Measurements from ENCODE around the gene IL36RN. TPM values are rescaled to one million over a fixed set of nuclear protein-coding genes. Genes with fewer than 3 reads are reported as not detected.

Gene IL36RN
- total RNA-seq, 2 experiments from 2014 or later = not detected

GRCh38 chr2:113064281-113064680, 5.3 kb downstream of the IL36RN start:
- TF ChIP-seq EZH2phosphoT487 (IDR thresholded peaks at IDR 0.05; ENCODE audit: borderline replicate concordance, low read depth, low read length) (no peak), CTCF (conservative IDR thresholded peaks at IDR 0.05; ENCODE audit: low read length) (no peak)
- Histone ChIP-seq H3K27ac (ENCODE audit: low read depth, low read length, poor library complexity, severe bottlenecking) (no peak overlapping the region), H2AFZ (ENCODE audit: low read length) (no peak overlapping the region), H3K9me3 (ENCODE audit: low read length) (no peaks in the 10 kb centered on the region), H3K36me3 (ENCODE audit: insufficient read depth, low read length) (no peaks in the 10 kb centered on the region), H3K4me1 (ENCODE audit: insufficient read depth, low read length, poor library complexity, severe bottlenecking) (no peaks in the 10 kb centered on the region), H4K20me1 (ENCODE audit: insufficient read depth, low read length) (no peaks in the 10 kb centered on the region), H3K4me2 (ENCODE audit: low read length) (no peak overlapping the region), H3K9me2 (ENCODE audit: insufficient read depth, low read length) (no peaks in the 10 kb centered on the region), H3K79me2 (ENCODE audit: insufficient read depth, low read depth, low read length) (no peaks in the 10 kb centered on the region), H3K4me3 (ENCODE audit: low read depth, low read length, poor library complexity, severe bottlenecking) (no peak overlapping the region)
- intact Hi-C loops (cut with micrococcal nuclease; ENCODE audit: unreplicated experiment) = no loop called here
- ChIA-PET CTCF (ENCODE audit: unreplicated experiment) (no interaction called here), POLR2A (no interaction called here)
- no peak for DNase-seq (ENCODE audit: low spot score)
- no TSS peak for BruUV-seq (replicated peaks)

GRCh38 chr2:113064898-113065297, 5.9 kb downstream of the IL36RN start:
- Histone ChIP-seq H3K9me2 (ENCODE audit: insufficient read depth, low read length) (no peaks in the 10 kb centered on the region), H3K4me3 (ENCODE audit: low read depth, low read length, poor library complexity, severe bottlenecking) (no peak overlapping the region), H4K20me1 (ENCODE audit: insufficient read depth, low read length) (no peaks in the 10 kb centered on the region), H3K4me1 (ENCODE audit: insufficient read depth, low read length, poor library complexity, severe bottlenecking) (no peaks in the 10 kb centered on the region), H3K36me3 (ENCODE audit: insufficient read depth, low read length) (no peaks in the 10 kb centered on the region), H3K4me2 (ENCODE audit: low read length) (no peak overlapping the region), H3K79me2 (ENCODE audit: insufficient read depth, low read depth, low read length) (no peaks in the 10 kb centered on the region), H3K9me3 (ENCODE audit: low read length) (no peaks in the 10 kb centered on the region), H3K27ac (ENCODE audit: low read depth, low read length, poor library complexity, severe bottlenecking) (no peak overlapping the region), H2AFZ (ENCODE audit: low read length) (no peak overlapping the region)
- TF ChIP-seq EZH2phosphoT487 (IDR thresholded peaks at IDR 0.05; ENCODE audit: borderline replicate concordance, low read depth, low read length) (no peak), CTCF (conservative IDR thresholded peaks at IDR 0.05; ENCODE audit: low read length) (no peak)
- BruUV-seq (replicated peaks) = no TSS peak
- intact Hi-C loops (cut with micrococcal nuclease; ENCODE audit: unreplicated experiment) = no loop called here
- ChIA-PET CTCF (ENCODE audit: unreplicated experiment) (no interaction called here), POLR2A (no interaction called here)
- no peak for DNase-seq (ENCODE audit: low spot score)

GRCh38 chr2:113067681-113068080, 8.7 kb downstream of the IL36RN start, which contains the start of gene IL1F10:
Gene IL1F10, plus strand, starts transcription at chr2:113067970. Its CDS starts 4,769 bp downstream, at chr2:113072739.
- TF ChIP-seq EZH2phosphoT487 (IDR thresholded peaks at IDR 0.05; ENCODE audit: borderline replicate concordance, low read depth, low read length) (no peak), CTCF (conservative IDR thresholded peaks at IDR 0.05; ENCODE audit: low read length) (no peak)
- no peak within 1 kb of the TSS for H3K27ac ChIP-seq (ENCODE audit: low read depth, low read length, poor library complexity, severe bottlenecking)
- H3K4me1 ChIP-seq (ENCODE audit: insufficient read depth, low read length, poor library complexity, severe bottlenecking) = no peaks in the 10 kb centered on the region
- no peak within 1 kb of the TSS for H3K4me2 ChIP-seq (ENCODE audit: low read length)
- H3K79me2 ChIP-seq (ENCODE audit: insufficient read depth, low read depth, low read length) = no peaks in the 10 kb centered on the region
- no TSS peak for BruUV-seq (replicated peaks)
- ChIA-PET CTCF (ENCODE audit: unreplicated experiment) (no interaction called here), POLR2A (no interaction called here)
- H3K9me3 ChIP-seq (ENCODE audit: low read length) = no peaks in the 10 kb centered on the region
- H3K9me2 ChIP-seq (ENCODE audit: insufficient read depth, low read length) = no peaks in the 10 kb centered on the region
- no peak for DNase-seq (ENCODE audit: low spot score)
- intact Hi-C loops (cut with micrococcal nuclease; ENCODE audit: unreplicated experiment) = no loop called here
- no peak within 1 kb of the TSS for H3K4me3 ChIP-seq (ENCODE audit: low read depth, low read length, poor library complexity, severe bottlenecking)
- H4K20me1 ChIP-seq (ENCODE audit: insufficient read depth, low read length) = no peaks in the 10 kb centered on the region
- H3K36me3 ChIP-seq (ENCODE audit: insufficient read depth, low read length) = no peaks in the 10 kb centered on the region
- no peak within 1 kb of the TSS for H2AFZ ChIP-seq (ENCODE audit: low read length)

Data from OCI-LY7 (cell line).